Frontal cortex (tissue), 4 donors: ENCODE measurements around the gene ZMYND19. TPM values are rescaled to one million over a fixed set of nuclear protein-coding genes. Genes with fewer than 3 reads are reported as not detected.
"Not testable (repeated sequence)": the region's sequence is repeated elsewhere in the genome, so short reads cannot be mapped to it uniquely, and the experiment has no call there.

Experiments
- DNase-seq, 2 donors: peaks; one replicate each; pipeline ENCODE4 v3.0.0; 2012; ENCODE audit warnings: low spot score in 2 of 2
- FAIRE-seq: peaks from 2 replicates; lab custom pipeline; 2012; peaks lifted over from hg19 to GRCh38; lab: Jason Lieb, UNC
- total RNA-seq: library from RNA; depleted of rRNA; stranded (reverse); fragments of >200 nt; gene quantifications from one replicate; pipeline ENCODE4 v1.2.3, GENCODE V29; 2014
- donor health status: control.
- donor health status: control.
- donor health status: control.

Gene ZMYND19
- total RNA-seq, 1 donor from 2014 or later: 19.6 TPM

- not testable (repeated sequence) for DNase-seq, FAIRE-seq
Measured at GRCh38 chr9:137568445-137568844, 21.9 kb downstream of the ZMYND19 start.

- no peak for DNase-seq
- no peak for FAIRE-seq
Measured at GRCh38 chr9:137564817-137565411, 25.4 kb downstream of the ZMYND19 start.

DNA sequence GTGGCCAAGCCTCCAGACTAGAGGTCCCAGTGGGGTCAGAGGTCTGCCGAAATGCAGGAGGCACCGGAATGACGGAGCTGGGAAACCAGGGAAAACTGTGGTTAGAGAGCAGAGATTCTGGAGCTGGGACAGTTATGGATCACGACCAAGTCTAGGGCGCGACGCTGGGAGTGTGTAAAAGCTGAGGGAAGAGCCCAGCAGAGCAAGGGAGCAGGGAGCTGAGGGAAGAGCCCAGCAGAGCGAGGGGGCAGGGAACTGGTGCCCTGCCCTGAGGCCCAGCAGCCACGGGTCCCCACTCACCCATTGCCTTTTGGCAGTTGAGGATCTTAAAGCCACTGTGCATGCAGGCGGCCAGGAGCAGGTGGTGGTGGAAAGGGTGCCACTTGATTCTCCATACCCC lies 26.2 kb downstream of the ZMYND19 start:
- DNase-seq (no peak), FAIRE-seq (no peak)

DNA sequence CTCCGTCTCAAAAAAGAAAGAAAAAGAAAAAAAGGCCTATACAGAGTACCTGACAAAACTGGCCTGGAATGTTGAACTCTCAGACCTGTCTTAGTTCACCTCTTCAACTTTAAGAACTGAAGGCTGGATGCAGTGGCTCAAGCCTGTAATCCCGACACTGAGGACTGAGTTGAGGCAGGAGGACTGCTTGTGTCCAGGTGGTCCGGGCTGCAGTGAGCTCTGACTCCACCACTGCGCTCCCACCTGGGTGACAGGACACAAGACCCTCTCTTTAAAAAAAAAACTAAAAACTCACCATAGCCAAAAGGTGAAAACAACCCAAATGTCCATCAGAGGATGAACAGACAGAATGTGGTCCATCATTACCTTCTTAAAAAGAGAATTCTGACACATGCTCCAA lies 32.2 kb downstream of the ZMYND19 start:
- DNase-seq: no peak
- FAIRE-seq: no peak

DNA sequence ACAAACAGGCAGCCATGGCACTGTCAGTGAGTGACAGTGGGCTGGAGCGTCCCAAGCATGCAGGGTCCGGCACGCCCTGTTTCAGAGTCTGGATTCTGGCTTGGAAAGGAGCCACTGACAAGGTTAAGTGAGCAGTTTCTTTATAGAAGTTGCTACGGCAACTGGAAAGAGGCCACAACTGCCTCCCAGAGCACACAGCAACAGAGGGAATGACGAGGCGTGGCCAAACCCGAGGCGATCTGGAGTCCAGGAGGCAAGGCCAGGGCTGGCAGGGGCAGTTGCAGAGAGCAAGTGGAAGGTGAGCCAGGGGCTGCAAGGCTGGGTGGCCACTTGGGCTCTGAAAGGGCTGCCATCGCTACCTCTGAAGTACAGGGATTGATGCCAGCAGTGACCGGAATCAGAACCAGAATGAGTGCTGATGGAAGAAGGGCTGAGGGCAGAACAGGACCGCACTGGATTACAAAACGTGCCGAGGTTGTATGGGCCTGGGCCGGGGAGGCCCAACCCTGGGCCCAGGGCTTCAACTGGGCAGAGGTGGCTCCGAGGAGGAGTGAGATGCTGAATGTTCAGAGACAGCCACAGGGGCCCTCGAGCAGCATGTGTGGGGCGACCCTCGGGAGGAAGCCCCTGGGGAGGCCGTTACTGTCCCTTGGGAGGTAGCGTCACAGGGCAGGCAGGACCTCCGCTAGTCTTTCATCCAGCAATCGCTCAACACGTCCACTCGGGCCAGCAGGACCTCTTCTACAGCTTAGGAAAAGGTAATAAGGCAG lies 34.1 kb downstream of the ZMYND19 start:
- FAIRE-seq (no peak), DNase-seq (no peak)

DNA sequence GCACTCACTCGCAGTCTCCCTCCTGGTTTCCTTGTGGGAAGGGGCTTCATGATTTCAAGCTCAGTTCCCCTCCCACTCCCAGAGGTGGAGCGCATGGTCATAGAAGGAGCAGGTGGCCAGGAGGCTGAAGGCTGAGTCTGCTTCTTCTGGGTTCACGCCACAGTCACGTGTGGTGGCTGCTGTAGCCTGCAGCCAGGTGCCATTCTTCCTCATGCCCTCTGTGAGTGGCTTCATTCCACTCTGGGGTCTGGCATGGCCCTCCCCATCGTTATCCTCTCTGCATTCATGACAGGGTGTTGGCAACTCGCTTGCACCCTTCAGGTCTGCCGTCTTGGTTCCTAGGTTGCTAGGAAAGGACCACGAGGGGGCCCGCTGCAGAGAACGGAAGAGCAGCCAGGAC lies 35.1 kb downstream of the ZMYND19 start:
- DNase-seq: no peak
- FAIRE-seq: no peak

DNA sequence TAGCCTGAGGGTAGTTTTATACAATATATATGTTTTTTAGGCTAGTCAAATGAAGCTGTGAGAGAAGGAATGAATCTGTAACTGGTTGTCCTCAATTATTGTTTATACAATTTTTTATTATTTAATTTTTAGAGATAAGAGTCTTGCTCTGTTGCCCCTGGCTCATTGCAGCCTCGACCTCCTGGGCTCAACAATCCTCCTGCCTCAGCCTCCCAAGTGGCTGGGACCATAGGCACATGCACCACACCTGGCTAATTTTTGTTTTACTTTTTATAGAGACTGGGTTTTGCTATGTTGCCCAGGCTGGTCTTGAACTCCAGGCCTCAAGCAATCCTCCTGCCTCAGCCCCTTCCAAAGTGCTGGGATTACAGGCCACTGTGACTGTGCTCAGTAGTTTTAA lies 36.0 kb downstream of the ZMYND19 start:
- DNase-seq: no peak
- no peak for FAIRE-seq

GRCh38 chr9:137553654-137554053 lies 36.7 kb downstream of the ZMYND19 start:
- not testable (repeated sequence) for DNase-seq, FAIRE-seq

DNA sequence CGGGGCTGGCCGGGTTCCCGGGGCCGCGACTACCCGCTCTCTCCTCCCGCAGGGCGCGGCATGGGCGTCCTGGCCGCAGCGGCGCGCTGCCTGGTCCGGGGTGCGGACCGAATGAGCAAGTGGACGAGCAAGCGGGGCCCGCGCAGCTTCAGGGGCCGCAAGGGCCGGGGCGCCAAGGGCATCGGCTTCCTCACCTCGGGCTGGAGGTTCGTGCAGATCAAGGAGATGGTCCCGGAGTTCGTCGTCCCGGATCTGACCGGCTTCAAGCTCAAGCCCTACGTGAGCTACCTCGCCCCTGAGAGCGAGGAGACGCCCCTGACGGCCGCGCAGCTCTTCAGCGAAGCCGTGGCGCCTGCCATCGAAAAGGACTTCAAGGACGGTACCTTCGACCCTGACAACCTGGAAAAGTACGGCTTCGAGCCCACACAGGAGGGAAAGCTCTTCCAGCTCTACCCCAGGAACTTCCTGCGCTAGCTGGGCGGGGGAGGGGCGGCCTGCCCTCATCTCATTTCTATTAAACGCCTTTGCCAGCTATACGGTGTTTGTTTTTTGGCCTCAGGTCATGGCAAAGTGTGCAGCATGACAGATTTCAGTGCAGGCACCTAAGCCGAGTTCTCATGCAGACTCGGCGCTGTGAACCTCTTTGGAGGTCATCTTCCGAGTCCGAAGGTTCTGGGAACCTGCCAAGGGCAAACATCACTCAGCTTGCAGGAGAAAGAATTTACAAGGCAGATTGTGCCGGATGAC lies 38.1 kb downstream of the ZMYND19 start:
- FAIRE-seq: no peak
- peak in 1 of 2 donors; percentile 35 for DNase-seq

- DNase-seq (peak; percentile 97 to 98), FAIRE-seq (no peak)
Measured at GRCh38 chr9:137551264-137552021, 38.9 kb downstream of the ZMYND19 start, which contains the start of gene MRPL41. TSS of gene MRPL41 (plus strand) at chr9:137551879. CDS start at chr9:137552082, 203 bp downstream.

DNA sequence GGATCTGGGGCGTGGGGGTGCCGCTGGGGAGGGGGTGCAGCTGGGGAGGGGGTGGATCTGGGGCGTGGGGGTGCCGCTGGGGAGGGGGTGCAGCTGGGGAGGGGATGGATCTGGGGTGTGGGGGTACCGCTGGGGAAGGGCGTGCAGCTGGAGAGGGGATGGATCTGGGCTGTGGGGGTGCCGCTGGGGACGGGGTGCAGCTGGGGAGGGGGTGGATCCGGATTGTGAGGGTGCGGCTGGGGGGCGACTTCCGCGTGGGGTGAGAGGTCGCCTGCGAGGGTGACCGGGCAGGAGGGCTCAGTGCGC lies 39.4 kb downstream of the ZMYND19 start:
- FAIRE-seq, DNase-seq: not testable (repeated sequence)

- DNase-seq (peak; percentile 80 to 81), FAIRE-seq (no peak)
Measured at GRCh38 chr9:137550231-137550621, 40.1 kb downstream of the ZMYND19 start, which contains the start of gene PNPLA7. TSS of gene PNPLA7 (minus strand) at chr9:137550402. CDS start at chr9:137550197, 205 bp downstream.

- FAIRE-seq: no peak
- DNase-seq: no peak
Measured at GRCh38 chr9:137547687-137548543, 42.4 kb downstream of the ZMYND19 start.

- FAIRE-seq: no peak
- no peak for DNase-seq
Measured at GRCh38 chr9:137545123-137545522, 45.2 kb downstream of the ZMYND19 start.

GRCh38 chr9:137544176-137544760 lies 46.0 kb downstream of the ZMYND19 start:
- no peak for DNase-seq
- no peak for FAIRE-seq

DNA sequence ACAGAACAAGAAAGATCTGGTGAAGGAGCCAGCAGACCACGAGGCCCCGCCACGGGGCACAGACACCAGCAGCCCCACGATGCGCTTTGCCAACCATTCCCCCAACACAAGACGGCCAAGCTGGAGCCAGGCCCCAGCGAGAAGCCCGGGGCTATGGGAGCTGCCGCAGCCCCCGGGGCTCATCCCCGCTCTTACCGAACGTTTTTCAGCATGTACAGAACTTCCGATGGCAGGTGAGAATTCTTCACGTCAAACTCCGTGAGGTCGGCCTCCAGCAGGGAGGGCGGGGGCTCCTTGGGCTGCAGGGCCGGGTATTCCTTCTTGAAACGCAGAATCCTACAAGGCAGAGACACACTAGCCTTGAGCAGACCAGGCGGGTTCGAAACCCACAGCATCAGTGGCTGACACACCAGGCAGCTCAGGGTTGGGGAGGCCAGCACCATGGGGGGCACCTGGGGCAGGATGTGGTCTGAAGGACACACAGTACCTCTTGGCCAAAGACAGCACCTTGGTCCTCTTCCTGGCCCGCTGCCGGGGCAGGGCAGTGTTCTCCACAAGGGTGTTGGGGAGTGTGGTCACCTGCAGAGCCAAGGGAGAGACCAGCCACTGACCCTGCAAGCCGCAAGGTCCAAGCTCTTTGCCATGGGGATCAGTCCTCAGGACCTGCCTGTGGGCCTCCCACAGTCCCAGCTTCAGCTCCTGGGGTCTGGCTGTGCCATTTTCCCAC lies 46.9 kb downstream of the ZMYND19 start:
- no peak for DNase-seq
- FAIRE-seq: no peak

- FAIRE-seq (no peak), DNase-seq (no peak)
Measured at GRCh38 chr9:137542486-137542885, 47.8 kb downstream of the ZMYND19 start.

DNA sequence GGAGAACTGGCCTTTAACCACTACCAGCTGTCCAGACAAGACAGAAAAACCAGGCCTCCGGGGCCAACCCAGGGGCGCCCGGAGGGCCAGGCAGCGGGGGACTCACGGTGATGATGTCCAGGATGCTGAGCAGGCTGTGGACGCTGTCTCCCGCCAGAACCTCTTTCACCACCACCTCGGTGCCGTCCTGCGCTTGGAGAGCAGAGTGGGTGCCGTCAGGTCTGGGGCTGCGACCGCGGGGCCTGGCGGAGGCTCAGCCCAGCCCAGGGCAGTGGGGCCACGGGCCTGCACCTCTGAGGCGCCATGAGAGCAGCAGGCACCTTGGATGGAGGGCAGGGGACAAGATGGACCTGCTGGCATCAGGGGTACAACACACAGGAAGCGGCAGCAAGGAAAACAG lies 49.8 kb downstream of the ZMYND19 start:
- FAIRE-seq (no peak), DNase-seq (no peak)
